ENCODE data around the gene HIBCH. TPM values are rescaled to one million over a fixed set of nuclear protein-coding genes. Genes with fewer than 3 reads are reported as not detected.

Gene HIBCH
- total RNA-seq, 2 experiments from 2014 or later, result 33.9 to 37.8 TPM

- POLR2A ChIA-PET, result no interaction called here
- no peak for DNase-seq
- Mint-ChIP-seq H3K4me1 (ENCODE audit: low read depth) (peaks cover 17% of the 10 kb centered on the region), H3K27ac (no peak overlapping the region), H3K36me3 (peaks cover 3% of the 10 kb centered on the region), H3K27me3 (no peaks in the 10 kb centered on the region), H3K4me3 (no peak overlapping the region), H3K9me3 (no peaks in the 10 kb centered on the region)
- intact Hi-C loops (cut with micrococcal nuclease), result loop anchor here (5.0 kb wide), 1 partner anchor 34 kb away; no protein-coding TSS in a partner anchor
- CTCF ChIA-PET, result interaction anchor here (0.6 to 1.4 kb wide), 4 partner anchors 11 to 33 kb away, joined by 3 to 6 read pairs (median 4); no protein-coding TSS in a partner anchor
These were observed 36.5 kb upstream of the HIBCH start for GRCh38 chr2:190355968-190356644.

GRCh38 chr2:190354003-190354690, 34.5 kb upstream of the HIBCH start:
- POLR2A ChIA-PET, result interaction anchor here (0.9 kb wide), 1 partner anchor 11 kb away, joined by 4 read pairs; the partner anchor contains the start of gene INPP1
- H3K27me3 Mint-ChIP-seq, result no peaks in the 10 kb centered on the region
- H3K9me3 Mint-ChIP-seq, result no peaks in the 10 kb centered on the region
- CTCF ChIA-PET, result interaction anchor here (0.6 to 1.4 kb wide), 5 partner anchors 9 to 717 kb away, joined by 3 to 6 read pairs (median 3); no protein-coding TSS in a partner anchor
- intact Hi-C loops (cut with micrococcal nuclease), result no loop called here
- peaks cover 5% of the 10 kb centered on the region for H3K4me1 Mint-ChIP-seq (ENCODE audit: low read depth)
- H3K36me3 Mint-ChIP-seq, result peaks cover 3% of the 10 kb centered on the region
- no peak overlapping the region for H3K27ac Mint-ChIP-seq
- H3K4me3 Mint-ChIP-seq, result no peak overlapping the region
- DNase-seq, result no peak

- POLR2A ChIA-PET, result interaction anchor here (0.9 kb wide), 1 partner anchor 10 kb away, joined by 4 read pairs; the partner anchor contains the start of gene INPP1
These were observed 33.9 kb upstream of the HIBCH start for GRCh38 chr2:190353537-190353899.

GRCh38 chr2:190352668-190353536, 33.3 kb upstream of the HIBCH start:
- no peak overlapping the region for H3K27ac Mint-ChIP-seq
- ChIA-PET CTCF (interaction anchor here (0.6 to 0.7 kb wide), 3 partner anchors 8 to 64 kb away, joined by 3 to 4 read pairs (median 3); no protein-coding TSS in a partner anchor), POLR2A (interaction anchor here (0.9 kb wide), 1 partner anchor 10 kb away, joined by 4 read pairs; the partner anchor contains the start of gene INPP1)
- no peak for DNase-seq
- intact Hi-C loops (cut with micrococcal nuclease), result no loop called here
- peaks cover 3% of the 10 kb centered on the region for H3K4me1 Mint-ChIP-seq (ENCODE audit: low read depth)
- no peaks in the 10 kb centered on the region for H3K9me3 Mint-ChIP-seq
- H3K4me3 Mint-ChIP-seq, result no peak overlapping the region
- no peaks in the 10 kb centered on the region for H3K27me3 Mint-ChIP-seq
- peaks cover 3% of the 10 kb centered on the region for H3K36me3 Mint-ChIP-seq

More at GRCh38 chr2:190353537-190353899, 33.9 kb upstream of the HIBCH start:
- H3K36me3 Mint-ChIP-seq, result peaks cover 3% of the 10 kb centered on the region
- CTCF ChIA-PET, result interaction anchor here (0.6 to 0.7 kb wide), 3 partner anchors 9 to 716 kb away, joined by 3 to 4 read pairs (median 3); no protein-coding TSS in a partner anchor
- intact Hi-C loops (cut with micrococcal nuclease), result no loop called here
- H3K4me3 Mint-ChIP-seq, result no peak overlapping the region
- H3K27ac Mint-ChIP-seq, result no peak overlapping the region
- peaks cover under 1% of the 10 kb centered on the region for H3K4me1 Mint-ChIP-seq (ENCODE audit: low read depth)
- no peak for DNase-seq
- no peaks in the 10 kb centered on the region for H3K9me3 Mint-ChIP-seq
- H3K27me3 Mint-ChIP-seq, result no peaks in the 10 kb centered on the region

- H3K36me3 Mint-ChIP-seq, result peaks cover 3% of the 10 kb centered on the region
- H3K27ac Mint-ChIP-seq, result no peak overlapping the region
- H3K9me3 Mint-ChIP-seq, result no peaks in the 10 kb centered on the region
- H3K4me3 Mint-ChIP-seq, result no peak overlapping the region
- peaks cover 3% of the 10 kb centered on the region for H3K4me1 Mint-ChIP-seq (ENCODE audit: low read depth)
- CTCF ChIA-PET, result no interaction called here
- POLR2A ChIA-PET, result no interaction called here
- DNase-seq, result no peak
- intact Hi-C loops (cut with micrococcal nuclease), result no loop called here
- H3K27me3 Mint-ChIP-seq, result no peaks in the 10 kb centered on the region
These were observed 32.3 kb upstream of the HIBCH start for GRCh38 chr2:190351955-190352354.

- intact Hi-C loops (cut with micrococcal nuclease), result no loop called here
These were observed 30.7 kb upstream of the HIBCH start for GRCh38 chr2:190350371-190350770.

GRCh38 chr2:190344276-190344827, 24.7 kb upstream of the HIBCH start:
- peak overlapping the region; percentile 38 for H3K27ac Mint-ChIP-seq
- peaks cover 22% of the 10 kb centered on the region for H3K4me1 Mint-ChIP-seq (ENCODE audit: low read depth)
- peak; percentile 36 for DNase-seq
- ChIA-PET POLR2A (interaction anchor here (0.7 to 3.1 kb wide), 7 partner anchors 15 to 668 kb away, joined by 3 to 22 read pairs (median 4); partner anchors contain the start of genes HIBCH and NEMP2), CTCF (interaction anchor here (0.6 to 2.1 kb wide), 15 partner anchors 9 to 351 kb away, joined by 3 to 9 read pairs (median 4); partner anchors contain the start of gene HIBCH)
- H3K9me3 Mint-ChIP-seq, result no peaks in the 10 kb centered on the region
- intact Hi-C loops (cut with micrococcal nuclease), result loop anchor here (1.0 to 5.0 kb wide), 3 partner anchors 16 to 63 kb away; partner anchors contain the start of gene MFSD6
- H3K4me3 Mint-ChIP-seq, result peak overlapping the region; percentile 85
- H3K27me3 Mint-ChIP-seq, result no peaks in the 10 kb centered on the region
- no peaks in the 10 kb centered on the region for H3K36me3 Mint-ChIP-seq

More at GRCh38 chr2:190350371-190350770, 30.7 kb upstream of the HIBCH start:
- H3K27ac Mint-ChIP-seq, result no peak overlapping the region
- H3K4me3 Mint-ChIP-seq, result no peak overlapping the region
- no peak for DNase-seq
- ChIA-PET CTCF (no interaction called here), POLR2A (no interaction called here)
- no peaks in the 10 kb centered on the region for H3K9me3 Mint-ChIP-seq
- no peaks in the 10 kb centered on the region for H3K27me3 Mint-ChIP-seq
- peaks cover 5% of the 10 kb centered on the region for H3K4me1 Mint-ChIP-seq (ENCODE audit: low read depth)
- peaks cover 3% of the 10 kb centered on the region for H3K36me3 Mint-ChIP-seq

GRCh38 chr2:190343536-190344275, 24.1 kb upstream of the HIBCH start, which contains the start of gene INPP1:
INPP1 (plus strand) TSS chr2:190343589; CDS start chr2:190360103, 16,514 bp downstream.
- Mint-ChIP-seq H3K36me3 (no peaks in the 10 kb centered on the region), H3K9me3 (no peaks in the 10 kb centered on the region), H3K27me3 (no peaks in the 10 kb centered on the region), H3K27ac (peak within 1 kb of the TSS; percentile 43), H3K4me1 (ENCODE audit: low read depth) (peaks cover 22% of the 10 kb centered on the region), H3K4me3 (peak within 1 kb of the TSS; percentile 85)
- peak; percentile 65 for DNase-seq
- ChIA-PET CTCF (interaction anchor here (0.6 to 2.1 kb wide), 13 partner anchors 11 to 352 kb away, joined by 3 to 9 read pairs (median 5); partner anchors contain the start of gene HIBCH), POLR2A (interaction anchor here (0.7 to 3.1 kb wide), 7 partner anchors 10 to 669 kb away, joined by 3 to 22 read pairs (median 4); partner anchors contain the start of genes HIBCH and NEMP2)
- intact Hi-C loops (cut with micrococcal nuclease), result loop anchor here (1.0 to 5.0 kb wide), 4 partner anchors 17 to 64 kb away; partner anchors contain the start of gene MFSD6

- Mint-ChIP-seq H3K9me3 (no peaks in the 10 kb centered on the region), H3K4me3 (peak overlapping the region; percentile 77), H3K27ac (peak overlapping the region; percentile 43), H3K27me3 (no peaks in the 10 kb centered on the region), H3K36me3 (no peaks in the 10 kb centered on the region), H3K4me1 (ENCODE audit: low read depth) (peaks cover 19% of the 10 kb centered on the region)
- intact Hi-C loops (cut with micrococcal nuclease), result loop anchor here (1.0 to 5.0 kb wide), 2 partner anchors 23 to 64 kb away; partner anchors contain the start of gene MFSD6
- ChIA-PET POLR2A (interaction anchor here (1.1 to 3.1 kb wide), 3 partner anchors 10 to 64 kb away, joined by 4 to 22 read pairs (median 5); partner anchors contain the start of gene HIBCH), CTCF (interaction anchor here (0.9 kb wide), 1 partner anchor 22 kb away, joined by 5 read pairs; no protein-coding TSS in a partner anchor)
- no peak for DNase-seq
These were observed 23.5 kb upstream of the HIBCH start for GRCh38 chr2:190343089-190343535.

- intact Hi-C loops (cut with micrococcal nuclease), result loop anchor here (1.0 to 5.0 kb wide), 2 partner anchors 22 to 65 kb away; partner anchors contain the start of gene MFSD6
- H3K4me1 Mint-ChIP-seq (ENCODE audit: low read depth), result peaks cover 19% of the 10 kb centered on the region
- H3K27ac Mint-ChIP-seq, result no peak overlapping the region
- ChIA-PET CTCF (interaction anchor here (0.9 kb wide), 1 partner anchor 22 kb away, joined by 5 read pairs; no protein-coding TSS in a partner anchor), POLR2A (interaction anchor here (1.1 to 3.1 kb wide), 2 partner anchors 11 to 23 kb away, joined by 4 to 22 read pairs; partner anchors contain the start of gene HIBCH)
- H3K4me3 Mint-ChIP-seq, result no peak overlapping the region
- no peaks in the 10 kb centered on the region for H3K27me3 Mint-ChIP-seq
- H3K36me3 Mint-ChIP-seq, result no peaks in the 10 kb centered on the region
- DNase-seq, result no peak
- no peaks in the 10 kb centered on the region for H3K9me3 Mint-ChIP-seq
These were observed 23.0 kb upstream of the HIBCH start for GRCh38 chr2:190342611-190343010.
